Glutamatergic neuron (in vitro differentiated cells): ENCODE measurements around the gene NFIX. TPM values are rescaled to one million over a fixed set of nuclear protein-coding genes. Genes with fewer than 3 reads are reported as not detected.
A peak's percentile ranks its signal among the peaks of the same experiment; 100 is the strongest.

Experiments
- DNase-seq: peaks from one replicate; pipeline ENCODE4 v3.0.0; 2022
- H3K27ac Mint-ChIP-seq: one replicate; pipeline ENCODE4 v1.8.0; 2020; ENCODE audit warnings: mild to moderate bottlenecking, mixed read lengths, inconsistent platforms; ENCODE audit not compliant: unreplicated experiment
- H3K27me3 Mint-ChIP-seq: one replicate; pipeline ENCODE4 v1.8.0; 2020; ENCODE audit warnings: mild to moderate bottlenecking, moderate library complexity, mixed read lengths, inconsistent platforms; ENCODE audit not compliant: unreplicated experiment
- H3K36me3 Mint-ChIP-seq: one replicate; pipeline ENCODE4 v1.8.0; 2020; ENCODE audit warnings: mild to moderate bottlenecking, mixed read lengths, inconsistent platforms; ENCODE audit not compliant: unreplicated experiment
- H3K4me1 Mint-ChIP-seq: one replicate; pipeline ENCODE4 v1.8.0; 2020; ENCODE audit warnings: mild to moderate bottlenecking, low read depth, mixed read lengths, inconsistent platforms; ENCODE audit not compliant: unreplicated experiment
- H3K4me3 Mint-ChIP-seq: one replicate; pipeline ENCODE4 v1.8.0; 2020; ENCODE audit warnings: mild to moderate bottlenecking, mixed read lengths, inconsistent platforms; ENCODE audit not compliant: unreplicated experiment
- H3K9me3 Mint-ChIP-seq: one replicate; pipeline ENCODE4 v1.8.0; 2020; ENCODE audit warnings: mild to moderate bottlenecking, moderate library complexity, mixed read lengths, inconsistent platforms; ENCODE audit not compliant: unreplicated experiment
- CTCF ChIP-seq: fragments of 200-600 bp; sonication (generic); IDR thresholded peaks from one replicate; pipeline ENCODE4 v1.5.0; 2021; ENCODE audit not compliant: partially characterized antibody, unreplicated experiment
- total RNA-seq: library from RNA; stranded (reverse); fragmentation: NEBNext Ultra II Directional; extraction: Animal tissue kit (Norgen Biotek cat#: 25700); gene quantifications from one replicate; pipeline ENCODE4 v1.2.1, GENCODE V29; 2021; ENCODE audit not compliant: unreplicated experiment

The NFIX gene
- total RNA-seq, 1 donor from 2014 or later: 2.4 TPM

GRCh38 chr19:13002166-13002898, 7.1 kb downstream of the NFIX start:
- H3K4me3 Mint-ChIP-seq: no peak overlapping the region
- DNase-seq: no peak
- H3K27me3 Mint-ChIP-seq: peaks cover 25% of the 10 kb centered on the region
- no peak overlapping the region for H3K27ac Mint-ChIP-seq
- no peak for TF ChIP-seq CTCF
- peaks cover 6% of the 10 kb centered on the region for H3K36me3 Mint-ChIP-seq
- H3K9me3 Mint-ChIP-seq: peaks cover 6% of the 10 kb centered on the region
- no peaks in the 10 kb centered on the region for H3K4me1 Mint-ChIP-seq

GRCh38 chr19:13003081-13003480, 7.8 kb downstream of the NFIX start:
- H3K4me3 Mint-ChIP-seq: no peak overlapping the region
- H3K9me3 Mint-ChIP-seq: peaks cover 6% of the 10 kb centered on the region
- H3K27ac Mint-ChIP-seq: no peak overlapping the region
- DNase-seq: no peak
- no peaks in the 10 kb centered on the region for H3K4me1 Mint-ChIP-seq
- H3K27me3 Mint-ChIP-seq: peaks cover 21% of the 10 kb centered on the region
- H3K36me3 Mint-ChIP-seq: peaks cover 2% of the 10 kb centered on the region
- no peak for TF ChIP-seq CTCF

GRCh38 chr19:13004273-13004672, 9.0 kb downstream of the NFIX start:
- Mint-ChIP-seq H3K36me3 (no peaks in the 10 kb centered on the region), H3K27me3 (peaks cover 22% of the 10 kb centered on the region)
- TF ChIP-seq CTCF: no peak

GRCh38 chr19:13005253-13005652, 10.0 kb downstream of the NFIX start:
- Mint-ChIP-seq H3K27me3 (peaks cover 19% of the 10 kb centered on the region), H3K4me1 (peaks cover 2% of the 10 kb centered on the region), H3K4me3 (no peak overlapping the region), H3K27ac (no peak overlapping the region), H3K9me3 (peaks cover 4% of the 10 kb centered on the region), H3K36me3 (no peaks in the 10 kb centered on the region)
- TF ChIP-seq CTCF: no peak
- no peak for DNase-seq

More at GRCh38 chr19:13004273-13004672, 9.0 kb downstream of the NFIX start:
- no peak for DNase-seq
- no peak overlapping the region for H3K27ac Mint-ChIP-seq
- H3K4me1 Mint-ChIP-seq: peaks cover 2% of the 10 kb centered on the region
- peaks cover 2% of the 10 kb centered on the region for H3K9me3 Mint-ChIP-seq
- H3K4me3 Mint-ChIP-seq: no peak overlapping the region

- H3K27me3 Mint-ChIP-seq: peaks cover 20% of the 10 kb centered on the region
- H3K9me3 Mint-ChIP-seq: peaks cover 4% of the 10 kb centered on the region
- peaks cover 2% of the 10 kb centered on the region for H3K4me1 Mint-ChIP-seq
- TF ChIP-seq CTCF: peak; percentile 4
- H3K27ac Mint-ChIP-seq: no peak overlapping the region
- H3K4me3 Mint-ChIP-seq: no peak overlapping the region
- no peaks in the 10 kb centered on the region for H3K36me3 Mint-ChIP-seq
- DNase-seq: no peak
Observed at GRCh38 chr19:13005861-13006370, 10.6 kb downstream of the NFIX start.
